Activated naive CD4-positive, alpha-beta T cell treated with Interleukin-2 at 50 U/mL for 16 hours (primary cell): ENCODE data around the gene SNX10.
"Not testable (repeated sequence)": the region's sequence is repeated elsewhere in the genome, so short reads cannot be mapped to it uniquely, and the experiment has no call there.

Experiments
- DNase-seq: peaks from one replicate; pipeline ENCODE4 v3.0.0-alpha.2; 2020

Gene SNX10, protein sequence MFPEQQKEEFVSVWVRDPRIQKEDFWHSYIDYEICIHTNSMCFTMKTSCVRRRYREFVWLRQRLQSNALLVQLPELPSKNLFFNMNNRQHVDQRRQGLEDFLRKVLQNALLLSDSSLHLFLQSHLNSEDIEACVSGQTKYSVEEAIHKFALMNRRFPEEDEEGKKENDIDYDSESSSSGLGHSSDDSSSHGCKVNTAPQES

DNA sequence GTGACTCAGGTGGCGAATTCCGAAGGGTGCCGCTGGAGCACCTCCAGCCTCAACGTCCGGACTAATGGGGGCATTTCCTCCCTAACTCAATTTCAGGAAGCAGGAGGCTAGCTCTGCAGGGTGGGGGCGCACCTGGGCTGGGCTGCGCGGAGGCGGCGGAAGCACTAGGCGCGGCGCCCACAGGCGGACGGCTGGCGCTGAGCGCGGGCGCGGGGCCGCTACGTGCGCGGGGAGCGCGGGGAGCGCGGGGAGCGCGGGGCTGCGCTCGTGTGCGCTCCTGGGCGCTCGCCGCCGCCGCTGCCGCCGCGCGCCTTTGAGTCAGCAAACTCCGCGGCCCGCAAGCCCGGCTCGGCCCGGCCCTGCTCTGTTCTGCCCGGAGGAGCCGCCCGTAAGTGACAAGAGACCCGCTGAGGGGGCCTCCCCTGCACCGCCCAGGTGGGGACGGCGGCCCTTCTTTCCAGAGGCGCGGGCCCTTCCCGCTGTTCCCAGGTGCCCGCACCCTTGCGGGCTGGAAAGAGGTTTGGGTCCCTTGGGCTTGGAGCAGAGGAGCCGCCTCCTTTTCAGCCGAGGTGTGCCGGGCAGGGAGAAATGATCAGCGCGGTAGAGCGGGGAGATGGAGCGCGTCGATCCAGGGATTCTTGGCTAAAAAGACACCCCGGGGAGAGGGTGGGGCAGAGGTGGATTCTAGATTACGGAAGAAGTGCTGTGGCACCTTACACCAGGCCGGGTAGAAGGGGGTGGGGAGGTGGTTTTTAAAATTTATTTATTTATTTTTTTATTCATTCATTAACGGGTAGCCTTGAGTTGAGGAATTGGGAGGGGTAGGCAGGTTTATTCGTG, at the start of gene SNX10:
SNX10 (plus strand) TSS at position 164 of the 840 bp plus-strand sequence. CDS start 54,581 bp downstream, outside the sequence.
- peak; percentile 69 for DNase-seq

DNA sequence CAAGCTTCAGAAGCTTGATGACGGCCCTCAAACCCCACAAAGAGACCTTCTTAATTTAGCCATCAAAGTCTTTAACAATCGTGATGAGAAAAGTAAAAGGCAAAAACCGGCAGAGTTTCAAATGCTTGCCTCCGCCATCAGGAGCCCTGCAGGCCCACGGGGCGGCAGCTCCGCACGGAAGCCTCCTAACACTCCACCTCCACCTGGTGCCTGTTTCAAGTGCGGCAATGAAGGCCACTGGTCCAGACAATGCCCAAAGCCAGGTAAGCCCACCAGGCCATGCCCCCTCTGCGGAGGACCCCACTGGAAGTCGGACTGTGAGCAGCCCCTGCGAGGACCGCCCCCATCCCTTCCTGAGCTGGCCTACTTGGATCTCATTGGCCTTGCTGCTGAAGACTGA, 46.5 kb upstream of the SNX10 start:
- no peak for DNase-seq

DNA sequence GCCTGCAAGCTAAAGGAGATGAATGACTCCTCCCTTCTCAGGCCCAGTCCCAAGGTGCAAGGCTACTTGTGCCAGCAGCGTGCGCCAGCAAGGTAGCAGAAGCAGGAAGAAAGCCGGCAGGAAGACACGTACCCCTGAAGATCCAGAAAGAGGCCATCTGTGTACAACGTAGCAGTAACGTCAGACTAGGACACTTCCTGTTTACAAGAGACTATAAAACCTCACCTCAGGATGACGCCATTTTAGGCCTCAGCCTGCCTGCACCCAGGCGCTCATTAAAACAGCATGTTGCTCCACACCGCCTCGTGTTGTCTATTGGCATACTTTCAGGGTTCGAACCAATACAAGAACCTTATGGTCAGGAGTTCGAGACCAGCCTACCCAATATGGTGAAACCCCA, 41.4 kb upstream of the SNX10 start:
- no peak for DNase-seq

DNA sequence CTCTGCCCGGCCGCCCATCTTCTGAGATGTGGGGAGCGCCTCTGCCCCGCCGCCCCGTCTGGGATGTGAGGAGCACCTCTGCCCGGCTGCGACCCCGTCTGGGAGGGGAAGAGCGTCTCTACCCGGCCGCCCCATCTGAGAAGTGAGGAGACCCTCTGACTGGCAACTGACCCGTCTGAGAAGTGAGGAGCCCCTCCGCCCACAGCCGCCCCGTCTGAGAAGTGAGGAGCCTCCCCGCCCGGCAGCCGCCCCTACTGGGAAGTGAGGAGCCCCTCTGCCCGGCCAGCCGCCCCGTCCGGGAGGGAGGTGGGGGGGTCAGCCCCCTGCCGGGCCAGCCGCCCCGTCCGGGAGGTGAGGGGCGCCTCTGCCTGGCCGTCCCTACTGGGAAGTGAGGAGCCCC, 29.8 kb upstream of the SNX10 start:
- not testable (repeated sequence) for DNase-seq

DNA sequence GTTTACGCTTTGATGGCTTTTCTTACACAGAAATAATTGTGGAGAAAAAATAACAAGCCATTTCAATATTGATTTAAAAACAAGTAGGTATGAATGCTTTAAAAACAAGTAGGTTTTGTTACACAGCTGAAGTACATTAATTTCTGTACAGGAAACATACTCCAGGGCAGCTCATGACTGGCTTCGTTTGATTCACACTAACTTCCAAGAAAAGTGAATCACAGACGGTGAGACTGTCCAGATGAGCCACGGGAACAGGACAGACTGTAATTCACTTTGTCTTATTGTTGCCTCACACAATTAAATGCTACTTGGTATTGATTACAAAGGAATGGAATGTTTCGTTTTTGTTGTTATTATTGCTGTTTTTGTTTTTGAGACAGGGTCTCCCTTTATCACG, 26.6 kb upstream of the SNX10 start:
- no peak for DNase-seq

DNA sequence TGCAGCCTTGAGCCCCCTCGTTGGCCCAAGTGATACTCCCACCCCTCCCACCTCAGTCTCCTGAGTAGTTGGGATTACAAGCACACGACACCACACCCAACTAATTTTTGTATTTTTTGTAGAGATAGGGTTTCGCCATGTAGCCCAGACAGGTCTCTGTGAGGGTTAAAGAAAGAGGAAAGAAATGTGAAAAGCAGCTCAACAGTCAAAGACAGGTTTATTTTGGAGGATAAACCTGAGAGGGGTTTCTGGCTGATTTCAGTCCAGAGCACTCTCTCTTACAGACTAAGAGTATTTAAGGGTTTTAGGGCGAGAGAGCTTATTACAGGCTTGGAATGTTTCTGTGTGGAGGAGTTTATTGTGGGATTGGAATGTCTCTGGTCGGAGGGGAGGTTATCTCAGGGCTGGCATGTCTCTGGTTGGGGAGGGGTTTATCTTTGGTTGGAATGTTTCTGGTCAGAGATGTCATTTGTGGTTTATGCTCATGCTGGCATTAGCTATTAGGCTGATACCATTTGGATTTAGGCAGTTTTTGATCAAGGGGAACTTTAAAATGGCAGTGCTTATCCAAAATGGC, 26.1 kb upstream of the SNX10 start:
- DNase-seq, result no peak

DNA sequence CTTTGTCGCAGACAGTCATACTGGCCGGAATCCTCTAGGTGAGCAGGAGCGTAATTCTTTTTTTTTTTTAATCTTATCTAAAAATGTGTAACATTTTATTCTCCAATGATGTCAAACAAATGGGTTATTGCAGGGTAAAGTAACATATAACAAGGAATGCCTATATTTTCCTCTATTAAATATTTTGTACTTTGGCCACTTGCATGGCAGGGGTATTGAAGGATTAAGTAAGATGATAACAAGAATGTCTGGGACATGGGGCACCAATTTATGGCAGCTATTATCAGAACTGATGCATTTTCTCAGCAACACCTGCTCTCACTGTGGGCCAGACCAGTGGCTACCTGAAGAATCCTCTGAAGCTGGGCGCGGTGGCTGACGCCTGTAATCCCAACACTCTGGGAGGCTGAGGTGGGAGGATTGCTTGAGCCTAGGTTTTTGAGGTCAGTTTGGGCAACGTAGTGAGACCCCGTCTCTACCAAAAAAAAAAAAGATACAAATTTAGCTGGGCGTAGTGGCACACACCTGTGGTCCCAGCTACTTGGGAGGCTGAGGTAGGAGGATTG, 24.0 kb upstream of the SNX10 start:
- DNase-seq, result no peak

DNA sequence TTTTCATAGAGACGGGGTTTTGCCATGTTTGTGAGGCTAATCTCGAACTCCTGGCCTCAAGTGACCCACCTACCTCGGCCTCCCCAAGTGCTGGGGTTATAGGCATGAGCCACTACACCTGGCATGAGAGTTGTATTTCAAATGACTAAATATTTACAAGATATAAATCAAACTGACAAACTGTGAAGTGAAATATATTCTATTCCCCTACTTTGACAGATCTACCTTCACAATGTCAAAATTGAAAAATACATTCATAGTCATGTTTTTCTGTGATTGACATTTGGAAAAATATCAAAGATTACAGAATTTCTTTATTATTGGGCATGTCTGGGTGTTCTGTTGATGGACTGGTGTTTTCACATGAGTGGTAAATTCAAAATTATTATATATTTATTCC, 16.4 kb upstream of the SNX10 start:
- no peak for DNase-seq

DNA sequence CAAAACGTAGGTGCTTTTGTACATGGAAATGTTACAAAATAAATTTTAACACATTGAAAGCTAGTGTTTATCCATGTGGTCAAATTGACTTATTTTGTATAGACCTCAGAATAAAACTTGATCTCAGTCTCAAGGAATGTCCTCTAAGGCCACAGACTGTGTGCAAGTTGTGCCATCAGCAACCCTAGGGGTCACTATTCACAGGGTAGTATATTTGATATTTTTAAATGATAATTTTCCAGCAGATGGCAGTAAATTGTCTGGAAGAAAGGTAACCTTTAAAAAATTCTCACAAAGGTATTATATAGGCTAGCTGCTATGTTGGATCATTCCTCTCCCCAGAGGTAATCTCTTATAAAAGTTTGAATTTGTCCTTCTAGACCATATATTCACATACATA, 12.9 kb upstream of the SNX10 start:
- DNase-seq, result no peak

DNA sequence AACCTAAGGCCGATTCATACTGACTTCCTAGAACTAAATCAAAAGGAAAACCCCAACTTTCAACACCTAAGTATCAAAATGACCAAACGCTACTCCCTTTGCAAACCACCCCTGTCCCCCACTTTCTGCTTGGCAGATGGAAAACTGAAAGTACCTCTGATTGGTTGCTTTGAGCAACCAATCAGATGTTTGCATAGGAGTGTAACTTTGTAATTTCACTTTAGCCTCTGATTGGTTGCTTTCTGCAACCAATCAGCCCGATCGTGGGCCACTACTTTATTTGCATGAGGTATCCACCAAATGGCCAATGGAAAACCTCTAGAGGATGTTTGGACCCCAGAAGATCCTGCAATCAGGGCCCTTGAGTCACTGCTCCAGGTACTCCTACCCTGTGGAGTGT, 12.3 kb upstream of the SNX10 start:
- no peak for DNase-seq

DNA sequence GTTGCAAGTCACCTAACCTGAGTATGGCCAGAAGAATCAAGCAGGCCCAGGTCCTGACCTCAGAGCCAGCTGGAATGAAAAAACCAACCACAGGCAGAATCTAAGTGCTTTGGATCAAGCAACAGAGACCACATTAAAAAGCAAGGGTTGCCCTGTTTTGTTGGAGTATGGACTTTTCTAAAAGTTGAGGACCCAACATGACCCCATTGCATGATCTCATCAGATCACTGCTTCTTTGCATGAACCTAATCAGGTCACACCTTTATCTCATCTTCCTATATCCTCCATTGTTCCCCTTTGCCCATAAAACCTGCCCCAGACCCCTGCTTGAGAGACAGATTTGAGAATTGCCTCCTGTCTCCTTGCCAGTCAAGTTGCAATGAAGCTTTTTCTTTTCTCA, 11.6 kb upstream of the SNX10 start:
- DNase-seq, result no peak

DNA sequence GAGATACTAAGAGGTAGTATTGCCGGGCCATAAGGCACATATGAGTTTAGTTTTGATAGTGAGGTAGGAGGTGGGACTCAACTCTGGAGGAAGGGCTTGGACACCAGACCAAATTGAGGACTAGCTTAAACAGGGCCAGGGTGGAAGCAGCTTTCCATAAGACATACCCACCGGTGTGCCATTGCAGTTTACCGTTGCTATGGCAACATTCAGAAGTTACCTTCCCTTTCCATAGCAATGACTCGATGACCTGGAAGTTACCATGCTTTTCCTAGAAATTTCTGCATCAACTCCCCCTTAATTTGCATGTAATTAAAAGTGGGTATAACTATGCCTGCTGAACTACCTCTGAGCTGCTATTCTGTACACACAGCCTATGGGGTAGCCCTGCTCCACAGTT, 10.9 kb upstream of the SNX10 start:
- DNase-seq, result no peak

DNA sequence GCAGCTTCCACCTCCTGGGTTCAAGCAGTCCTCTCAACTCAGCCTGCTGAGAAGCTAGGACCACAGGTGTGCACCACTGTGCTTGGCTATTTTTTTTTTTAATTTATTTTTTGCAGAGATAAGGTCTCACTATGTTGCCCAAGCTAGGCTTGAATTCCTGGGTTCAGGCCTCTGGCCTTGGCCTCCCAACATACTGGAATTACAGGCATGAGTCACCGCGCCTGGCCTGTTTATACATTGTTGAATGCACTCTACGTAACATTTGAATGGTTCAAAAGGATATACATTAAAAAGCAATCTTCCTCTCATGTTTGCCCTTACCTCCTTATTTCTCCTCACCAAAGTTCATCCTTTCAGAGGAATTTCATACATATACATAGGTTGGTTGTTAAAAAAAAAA, 7.2 kb upstream of the SNX10 start:
- no peak for DNase-seq

DNA sequence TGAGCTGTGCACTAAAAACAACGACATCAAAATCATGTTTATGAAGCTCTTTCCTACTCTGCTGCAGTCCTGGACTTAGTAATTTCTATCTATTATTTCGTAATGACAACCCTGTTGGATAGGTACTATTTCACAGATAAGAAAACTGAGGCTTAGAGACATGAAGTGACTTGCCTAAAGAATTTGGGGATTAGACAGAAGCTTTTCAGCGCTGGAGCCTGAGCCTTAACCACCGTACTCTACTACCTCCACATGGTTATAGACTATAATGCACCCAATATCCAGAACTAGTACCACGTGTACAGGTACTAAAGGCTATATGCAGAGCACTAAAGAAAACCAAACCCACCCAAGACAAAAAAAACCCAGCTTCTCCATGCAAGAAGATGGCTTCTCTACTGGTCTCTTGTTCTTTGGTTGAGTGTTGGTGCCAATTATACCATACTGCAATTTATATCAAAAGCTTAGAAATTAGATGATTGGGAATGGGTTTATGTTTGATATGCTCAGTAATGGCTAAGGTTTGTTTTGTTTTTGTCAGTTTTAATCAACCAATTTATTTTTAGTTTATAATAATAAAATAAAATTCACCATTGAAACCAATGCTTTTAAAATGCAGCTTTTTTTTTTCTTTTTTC, 6.5 kb upstream of the SNX10 start:
- no peak for DNase-seq

DNA sequence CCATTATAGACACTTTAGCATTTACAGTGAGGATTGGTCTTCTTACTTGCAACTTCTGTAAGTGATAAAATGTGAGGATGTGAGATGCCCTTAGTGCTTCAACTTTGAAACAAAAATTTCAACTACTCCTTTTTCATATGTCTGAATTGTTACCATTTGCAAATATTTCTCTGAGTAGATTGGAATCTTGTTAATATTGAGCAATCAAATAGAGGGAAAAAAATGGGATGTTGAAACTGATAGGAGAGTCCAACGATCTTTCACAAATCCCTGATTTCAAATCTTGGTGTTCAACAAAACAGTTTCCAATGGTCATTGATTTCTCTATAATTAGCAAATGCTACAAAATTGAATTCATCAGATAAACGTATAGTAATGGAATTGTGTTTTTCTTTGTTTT, 5.5 kb upstream of the SNX10 start:
- no peak for DNase-seq

DNA sequence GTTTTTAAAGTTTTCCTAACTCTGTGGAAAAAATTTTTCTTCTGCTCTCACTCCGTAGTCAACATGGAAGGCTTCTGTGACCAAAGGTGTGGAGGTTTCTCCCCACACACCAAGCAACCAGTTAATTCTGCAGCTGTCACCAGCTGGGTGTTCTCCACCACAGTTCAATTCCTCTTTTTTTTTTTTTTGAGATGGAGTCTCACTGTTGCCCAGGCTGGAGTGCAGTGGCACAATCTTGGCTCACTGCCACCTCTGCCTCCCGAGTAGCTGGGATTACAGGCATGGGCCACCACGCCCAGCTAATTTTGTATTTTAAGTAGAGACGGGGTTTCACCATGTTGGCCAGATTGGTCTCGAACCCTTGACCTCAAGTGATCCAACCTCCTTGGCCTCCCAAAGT, 3.5 kb upstream of the SNX10 start:
- DNase-seq, result not testable (repeated sequence)

DNA sequence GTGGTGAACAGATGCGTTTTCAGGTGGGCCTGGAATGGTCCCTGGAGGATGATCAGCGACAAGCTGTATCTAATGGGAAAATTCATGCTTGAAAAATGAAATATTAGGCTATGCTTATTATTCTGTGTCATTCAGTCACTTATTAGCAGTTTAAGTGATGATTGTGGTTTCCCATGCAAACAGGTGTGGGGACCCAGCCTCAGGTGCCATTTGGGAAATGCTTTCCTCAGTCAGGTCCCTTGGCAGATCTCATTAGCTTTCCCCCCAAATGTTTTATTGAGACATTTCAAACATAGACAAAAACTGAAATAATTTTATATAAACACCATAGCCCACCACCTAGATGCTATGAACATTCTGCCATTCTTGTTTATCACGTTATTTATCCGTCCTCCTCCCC, 411 bp upstream of the SNX10 start:
- DNase-seq, result no peak

DNA sequence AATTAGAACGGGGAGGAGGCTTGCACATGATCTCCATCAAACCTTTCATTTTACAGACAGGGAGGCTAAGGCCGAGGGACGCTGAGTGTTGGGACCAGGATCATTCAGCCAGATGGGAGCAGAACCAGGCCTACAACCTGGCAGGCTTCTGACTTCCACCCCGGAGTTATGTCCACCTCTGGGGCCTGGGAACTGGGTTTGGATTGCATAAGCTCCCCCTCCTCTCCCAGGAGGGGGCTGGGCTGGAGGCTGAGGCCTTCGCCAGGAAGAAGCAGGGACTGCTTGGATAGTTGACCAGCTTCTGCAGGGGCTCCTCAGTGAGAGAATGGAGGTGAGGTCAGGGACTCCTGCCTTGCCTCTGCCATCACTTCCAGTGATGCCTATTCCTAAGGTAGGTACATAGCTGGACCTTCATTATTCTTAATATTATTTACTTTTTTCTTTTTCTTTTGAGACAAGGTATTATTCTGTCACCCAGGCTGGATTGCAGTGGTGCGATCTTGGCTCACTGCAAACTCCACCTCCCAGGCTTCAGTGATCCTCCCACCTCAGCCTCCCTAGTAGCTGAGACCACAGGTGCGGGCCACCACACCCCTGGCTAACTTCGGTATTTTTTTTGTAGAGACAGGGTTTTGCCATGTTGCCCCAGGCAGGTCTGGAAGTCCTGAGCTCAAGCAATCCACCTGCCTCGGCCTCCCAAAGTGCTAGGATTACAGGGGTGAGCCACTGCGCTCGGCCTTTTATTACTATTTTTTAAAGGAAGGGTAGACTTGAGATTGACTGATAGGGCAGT, 1.3 kb downstream of the SNX10 start:
- no peak for DNase-seq

DNA sequence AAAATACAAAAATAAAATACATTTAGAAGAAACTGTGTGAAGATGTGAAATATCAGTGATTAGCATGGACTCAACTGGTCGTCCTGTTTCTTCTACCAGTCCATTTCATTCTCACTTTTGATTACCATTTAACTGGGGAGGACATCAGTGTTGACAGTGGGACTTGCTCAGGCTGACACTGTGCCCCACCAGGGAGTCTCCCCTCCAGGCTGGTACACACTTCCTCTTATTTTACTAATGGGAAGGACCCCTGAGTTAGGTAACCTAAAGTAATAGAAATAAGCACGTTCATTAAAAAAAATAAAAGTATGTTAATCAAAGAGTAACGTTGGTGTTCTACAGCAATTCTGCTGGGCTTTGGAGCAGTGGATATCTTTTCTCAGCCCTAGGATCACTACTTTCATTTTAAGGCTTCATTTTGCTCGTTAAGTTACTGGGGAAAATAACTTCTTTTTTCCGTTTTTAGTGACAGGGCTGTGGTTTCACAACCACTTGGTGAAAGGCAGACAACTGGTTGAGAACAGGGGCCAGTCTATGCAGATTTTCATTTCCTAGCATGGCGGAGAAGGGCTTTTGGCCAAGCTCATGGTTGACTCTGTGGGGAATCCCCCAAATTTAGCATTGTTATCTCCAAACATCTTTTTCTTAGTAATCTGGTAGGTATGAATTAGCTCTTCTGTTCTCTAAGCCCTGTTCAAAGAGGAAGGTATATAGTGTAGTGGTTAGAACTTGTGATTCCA, 2.1 kb downstream of the SNX10 start:
- DNase-seq, result peak; percentile 70

DNA sequence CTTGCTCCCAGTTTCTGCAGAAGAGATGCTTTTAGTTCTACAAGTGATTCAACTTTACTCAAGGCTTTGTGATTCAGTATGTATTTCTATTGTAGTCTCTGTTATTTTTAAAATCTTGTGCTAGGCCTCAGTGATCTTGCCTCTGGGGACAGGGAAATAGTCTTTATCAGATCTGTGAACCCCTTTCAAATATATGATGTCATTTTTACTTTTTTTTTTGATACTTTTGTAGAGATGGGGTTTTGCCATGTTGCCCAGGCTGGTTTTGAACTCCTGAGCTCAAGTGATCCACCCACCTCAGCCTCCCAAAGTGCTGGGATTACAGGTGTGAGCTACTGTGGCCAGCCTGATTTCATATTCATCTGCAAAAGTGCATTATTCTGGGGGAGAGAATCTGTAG, 3.4 kb downstream of the SNX10 start:
- no peak for DNase-seq

DNA sequence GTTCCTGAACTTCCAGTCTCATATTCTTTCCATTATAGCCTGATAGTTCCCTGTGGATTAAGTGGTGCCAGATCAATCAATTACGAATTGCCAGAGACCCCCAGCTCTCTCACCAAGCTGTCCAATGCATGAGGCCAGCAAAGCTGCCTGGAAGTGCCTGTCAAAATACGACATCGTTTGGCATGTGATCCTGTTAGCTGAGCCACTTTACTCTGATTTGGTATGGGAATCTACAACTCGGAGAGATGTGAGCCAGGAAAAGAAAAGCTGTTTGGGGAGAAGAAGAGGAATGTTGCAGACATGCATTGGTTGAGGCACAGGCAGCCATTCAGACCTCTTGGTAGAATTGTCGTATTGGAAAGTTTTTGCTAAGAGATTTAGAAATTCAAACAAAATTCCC, 3.9 kb downstream of the SNX10 start:
- DNase-seq, result no peak

DNA sequence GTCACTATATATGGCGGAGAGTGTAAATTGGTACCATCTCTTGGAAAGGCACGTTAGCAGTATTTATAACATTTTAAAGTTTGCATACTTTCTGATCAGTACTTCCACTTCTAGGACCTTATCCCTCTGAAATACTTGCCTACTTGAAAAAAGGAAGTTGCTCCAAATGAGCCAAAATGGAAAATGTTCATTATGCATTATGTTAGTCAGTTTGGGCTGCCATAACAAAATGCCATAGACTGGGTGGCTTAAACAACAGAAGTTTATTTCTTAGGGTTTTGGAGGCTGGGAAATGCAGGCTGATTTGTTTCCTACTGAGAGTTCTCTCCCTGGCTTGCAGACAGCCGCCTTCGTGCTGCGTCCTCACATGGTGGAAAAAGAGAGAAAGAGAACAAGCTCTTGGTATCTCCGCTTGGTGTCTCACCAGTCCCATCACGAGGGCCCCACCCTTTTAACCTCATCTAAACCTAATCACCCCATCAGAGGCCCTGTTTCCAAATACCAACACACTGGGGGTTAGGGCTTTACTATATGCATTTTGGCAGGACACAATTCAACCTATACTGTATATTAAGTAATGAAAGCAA, 6.9 kb downstream of the SNX10 start:
- no peak for DNase-seq
